HFFc6 (cell line): Measurements from ENCODE around the gene SPINT1. TPM values are rescaled to one million over a fixed set of nuclear protein-coding genes. Genes with fewer than 3 reads are reported as not detected.

Experiments used
- DNase-seq: peaks from one replicate; pipeline ENCODE4 v3.0.0-alpha.2; 2018
- H3K27ac Mint-ChIP-seq: 2 replicates; pipeline ENCODE4 v1.8.0; 2020; ENCODE audit warnings: mild to moderate bottlenecking, mixed read lengths
- H3K27me3 Mint-ChIP-seq: 2 replicates; pipeline ENCODE4 v1.8.0; 2021; ENCODE audit warnings: mild to moderate bottlenecking, moderate library complexity, mixed read lengths; ENCODE audit not compliant: insufficient read depth
- H3K36me3 Mint-ChIP-seq: 2 replicates; pipeline ENCODE4 v1.8.0; 2021; ENCODE audit warnings: low read depth, mixed read lengths
- H3K4me1 Mint-ChIP-seq: 2 replicates; pipeline ENCODE4 v1.8.0; 2020; ENCODE audit warnings: low read depth, mixed read lengths
- H3K4me3 Mint-ChIP-seq: 2 replicates; pipeline ENCODE4 v1.8.0; 2020; ENCODE audit warnings: mild to moderate bottlenecking, moderate library complexity, mixed read lengths
- H3K9me3 Mint-ChIP-seq: 2 replicates; pipeline ENCODE4 v1.8.0; 2020; ENCODE audit warnings: mild to moderate bottlenecking, mixed read lengths
- CTCF ChIP-seq: fragments of 200-600 bp; sonication (generic); IDR thresholded peaks from 2 replicates; pipeline ENCODE4 v1.5.0; 2021; ENCODE audit warnings: antibody characterized with exemption, mild to moderate bottlenecking
- total RNA-seq, 6 experiments: library from RNA; stranded (reverse); fragmentation: NEBNext Ultra II Directional; extraction: Animal tissue kit (Norgen Biotek cat#: 25700); gene quantifications; 2 replicates in 1 of 6; 3 replicates in 5 of 6; pipeline ENCODE4 v1.2.3, GENCODE V29; 2021

SPINT1 gene
- total RNA-seq, 6 experiments from 2014 or later: 0.14 to 0.51 (median 0.26) TPM; not detected in 1

DNA sequence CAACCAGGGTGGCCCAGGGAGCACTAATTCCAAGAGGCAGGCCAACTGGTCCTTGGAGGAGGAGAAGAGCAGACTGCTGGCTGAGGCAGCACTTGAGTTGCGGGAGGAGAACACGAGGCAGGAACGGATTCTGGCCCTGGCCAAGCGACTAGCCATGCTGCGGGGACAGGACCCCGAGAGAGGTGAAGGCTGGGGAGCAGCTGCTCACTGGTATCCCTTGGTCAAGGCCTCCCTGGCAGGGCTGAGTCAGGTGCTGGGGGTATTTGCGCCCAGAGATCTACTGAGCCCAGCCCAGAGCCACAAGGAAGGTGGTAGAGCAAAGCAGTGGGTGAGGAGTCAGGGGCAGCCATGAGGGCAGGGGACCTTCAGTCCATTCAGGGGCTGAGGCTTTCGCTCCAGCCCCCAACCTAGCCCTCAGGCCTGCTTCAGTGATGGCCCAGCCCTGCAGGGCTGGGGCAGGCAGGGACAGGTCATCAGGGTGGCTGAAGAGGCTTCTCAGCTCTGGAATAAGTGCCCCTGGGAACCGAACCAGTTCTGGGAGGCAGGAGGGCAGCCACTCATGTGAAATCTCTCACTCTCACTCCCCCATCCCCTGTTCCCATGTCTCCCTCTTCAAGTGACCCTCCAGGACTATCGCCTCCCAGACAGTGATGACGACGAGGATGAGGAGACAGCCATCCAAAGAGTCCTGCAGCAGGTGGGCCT, 31.0 kb upstream of the SPINT1 start:
- Mint-ChIP-seq H3K4me3 (no peak overlapping the region), H3K27ac (no peak overlapping the region), H3K9me3 (no peaks in the 10 kb centered on the region), H3K27me3 (no peaks in the 10 kb centered on the region; the same call in none of the 2 replicates), H3K4me1 (peaks cover 8% of the 10 kb centered on the region), H3K36me3 (peaks cover 8% of the 10 kb centered on the region)
- TF ChIP-seq CTCF: no peak
- no peak for DNase-seq

- Mint-ChIP-seq H3K36me3 (peaks cover 8% of the 10 kb centered on the region), H3K27me3 (no peaks in the 10 kb centered on the region; the same call in none of the 2 replicates), H3K4me3 (no peak overlapping the region), H3K9me3 (no peaks in the 10 kb centered on the region), H3K27ac (no peak overlapping the region), H3K4me1 (no peaks in the 10 kb centered on the region)
- no peak for TF ChIP-seq CTCF
- DNase-seq: no peak
Observed at GRCh38 chr15:40815042-40815698, 28.7 kb upstream of the SPINT1 start.

- Mint-ChIP-seq H3K4me1 (no peaks in the 10 kb centered on the region), H3K9me3 (no peaks in the 10 kb centered on the region), H3K36me3 (peaks cover 8% of the 10 kb centered on the region), H3K4me3 (no peak overlapping the region), H3K27me3 (peaks cover 2% of the 10 kb centered on the region; the same call in 1 of the 2 replicates), H3K27ac (no peak overlapping the region)
- no peak for TF ChIP-seq CTCF
- DNase-seq: no peak
Observed at GRCh38 chr15:40819048-40819447, 24.8 kb upstream of the SPINT1 start.

- peaks cover 4% of the 10 kb centered on the region; the same call in 1 of the 2 replicates for H3K27me3 Mint-ChIP-seq
- H3K27ac Mint-ChIP-seq: no peak overlapping the region
- DNase-seq: no peak
- H3K9me3 Mint-ChIP-seq: no peaks in the 10 kb centered on the region
- H3K36me3 Mint-ChIP-seq: no peaks in the 10 kb centered on the region
- peaks cover 14% of the 10 kb centered on the region for H3K4me1 Mint-ChIP-seq
- TF ChIP-seq CTCF: no peak
- no peak overlapping the region for H3K4me3 Mint-ChIP-seq
Observed at GRCh38 chr15:40821195-40821594, 22.7 kb upstream of the SPINT1 start.

DNA sequence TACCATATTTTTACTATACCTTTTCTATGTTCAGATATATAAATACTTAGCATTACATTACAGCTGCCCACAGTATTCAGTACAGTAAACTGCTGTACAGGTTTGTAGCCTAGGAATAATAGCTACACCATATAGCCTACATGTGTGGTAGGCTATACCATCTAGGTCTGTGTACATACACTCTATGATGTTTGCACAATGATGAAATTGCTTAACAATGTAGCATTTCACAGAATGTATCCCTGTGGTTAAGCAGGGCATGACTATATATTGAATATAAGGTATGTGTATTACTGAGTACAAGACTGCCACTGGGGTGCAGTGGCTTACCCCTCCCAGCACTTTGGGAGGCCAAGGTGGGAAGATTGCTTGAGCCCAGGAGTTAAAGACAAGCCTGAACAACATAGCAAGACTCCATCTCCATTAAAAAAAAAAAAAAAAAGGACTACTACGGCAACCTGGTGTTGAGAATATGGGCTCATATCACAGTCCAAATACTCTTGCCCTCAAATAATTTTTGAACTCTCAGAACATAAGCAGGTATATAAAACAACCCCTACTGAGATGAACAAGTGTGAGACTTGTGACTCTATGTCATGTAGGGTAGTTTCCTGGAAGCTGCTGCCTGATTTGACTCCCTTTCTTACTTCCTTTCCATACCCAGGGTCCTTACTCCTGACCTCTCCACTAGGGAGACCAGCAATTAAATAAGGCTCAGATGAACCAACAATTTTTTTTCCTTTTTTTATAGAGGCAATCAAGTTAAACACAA, 20.1 kb upstream of the SPINT1 start:
- Mint-ChIP-seq H3K27me3 (peaks cover 7% of the 10 kb centered on the region), H3K27ac (no peak overlapping the region)
- TF ChIP-seq CTCF: no peak

More for the DNA sequence above, 20.1 kb upstream of the SPINT1 start:
- DNase-seq: no peak
- no peaks in the 10 kb centered on the region for H3K9me3 Mint-ChIP-seq
- H3K36me3 Mint-ChIP-seq: no peaks in the 10 kb centered on the region
- H3K4me1 Mint-ChIP-seq: peaks cover 19% of the 10 kb centered on the region
- no peak overlapping the region for H3K4me3 Mint-ChIP-seq
